Gastroesophageal sphincter (tissue), 4 donors: Measurements from ENCODE around the gene NNMT. TPM values are rescaled to one million over a fixed set of nuclear protein-coding genes. Genes with fewer than 3 reads are reported as not detected.

Source experiments
- ATAC-seq: fragments of 150-250 bp; one replicate; pipeline ENCODE4 v1.9.1; 2016; ENCODE audit warnings: mild to moderate bottlenecking, moderate library complexity
- H3K27ac ChIP-seq, 4 donors: fragments of 200-600 bp; sonication (generic) in 3 of 4; 1 replicate in 3 of 4; 2 replicates in 1 of 4; pipeline ENCODE4 v1.5.1; 2016 to 2019
- H3K27me3 ChIP-seq: fragments of 200-600 bp; sonication (generic); one replicate; pipeline ENCODE4 v1.5.1; 2019
- H3K36me3 ChIP-seq, 2 donors: fragments of 200-600 bp; sonication (generic); one replicate each; pipeline ENCODE4 v1.5.1; 2019; ENCODE audit warnings: control low read depth in 1 of 2
- H3K4me1 ChIP-seq, 3 donors: fragments of 200-600 bp; sonication (generic); 1 replicate in 2 of 3; 2 replicates in 1 of 3; pipeline ENCODE4 v1.5.1; 2016 to 2019; ENCODE audit warnings: control low read depth in 2 of 3
- H3K4me3 ChIP-seq, 2 donors: fragments of 200-600 bp; sonication (generic); one replicate each; pipeline ENCODE4 v1.5.1; 2019; ENCODE audit warnings: mild to moderate bottlenecking in 1 of 2, moderate library complexity in 1 of 2
- H3K9me3 ChIP-seq, 3 donors: fragments of 200-600 bp; sonication (generic); one replicate each; pipeline ENCODE4 v1.5.1; 2017 to 2019; ENCODE audit warnings: control low read depth in 2 of 3
- CTCF ChIP-seq, 4 experiments: fragments of 200-600 bp in 2 of 4; fragments of 450-650 bp in 2 of 4; sonication (generic) in 1 of 4; IDR thresholded peaks; one replicate each; pipeline ENCODE4 v1.5.1; 2017 to 2019; ENCODE audit warnings: antibody characterized with exemption in 4 of 4, mild to moderate bottlenecking in 2 of 4, moderate library complexity in 2 of 4
- EP300 ChIP-seq: sonication (generic); formaldehyde crosslinking; IDR thresholded peaks from one replicate; pipeline ENCODE4 v1.6.1; 2017; ENCODE audit warnings: antibody characterized with exemption, mild to moderate bottlenecking
- POLR2A ChIP-seq, 2 donors: fragments of 450-650 bp; IDR thresholded peaks; one replicate each; pipeline ENCODE4 v1.6.1; 2017; ENCODE audit warnings: antibody characterized with exemption in 2 of 2, mild to moderate bottlenecking in 2 of 2, moderate library complexity in 1 of 2
- POLR2AphosphoS5 ChIP-seq: sonication (generic); formaldehyde crosslinking; IDR thresholded peaks from one replicate; pipeline ENCODE4 v1.6.1; 2017; ENCODE audit warnings: antibody characterized with exemption
- WGBS, 2 donors: methylation state at CpG; one replicate each; pipeline ENCODE4 v1.1.5; 2018; ENCODE audit warnings: low coverage in 1 of 2; 5-methylcytosine and 5-hydroxymethylcytosine counted together
- total RNA-seq, 4 donors: library from RNA; depleted of rRNA; stranded (reverse); fragments of >200 nt; gene quantifications; one replicate each; pipeline ENCODE4 v1.1.0, GENCODE V29; 2016

NNMT gene
- total RNA-seq, 4 donors from 2014 or later, result 39.4 to 409 (median 243) TPM

- Histone ChIP-seq H3K9me3 (no peaks in the 10 kb centered on the region), H3K36me3 (peaks cover 0 to 4% of the 10 kb centered on the region in 2 donors), H3K4me3 (no peak overlapping the region), H3K27me3 (peaks cover 57% of the 10 kb centered on the region), H3K27ac (no peak overlapping the region), H3K4me1 (peaks cover 0 to 13% (median 0%) of the 10 kb centered on the region in 3 donors)
- TF ChIP-seq EP300 (no peak), POLR2A (IDR thresholded peaks at IDR 0.05) (no peak), POLR2AphosphoS5 (no peak), CTCF (IDR thresholded peaks at IDR 0.05) (no peak)
- no peak for ATAC-seq
- 60 to 91% methylated on average over 1 to 2 of the region's 2 CpGs for WGBS, 2 donors
These were observed 24.9 kb upstream of the NNMT start for GRCh38 chr11:114271316-114271715.

GRCh38 chr11:114272311-114272710 is 23.9 kb upstream of the NNMT start:
- no peak for ATAC-seq
- 76 to 83% methylated on average over 1 to 4 of the region's 4 CpGs for WGBS, 2 donors
- Histone ChIP-seq H3K27ac (no peak overlapping the region), H3K27me3 (peaks cover 63% of the 10 kb centered on the region), H3K36me3 (peaks cover 0 to 4% of the 10 kb centered on the region in 2 donors), H3K4me3 (no peak overlapping the region), H3K4me1 (peaks cover 0 to 13% (median 0%) of the 10 kb centered on the region in 3 donors), H3K9me3 (no peaks in the 10 kb centered on the region)
- TF ChIP-seq EP300 (no peak), POLR2AphosphoS5 (no peak), POLR2A (IDR thresholded peaks at IDR 0.05) (no peak), CTCF (IDR thresholded peaks at IDR 0.05) (no peak)

GRCh38 chr11:114273071-114273470 is 23.1 kb upstream of the NNMT start:
- no peak for TF ChIP-seq POLR2A (IDR thresholded peaks at IDR 0.05)
- no peak for TF ChIP-seq EP300
- TF ChIP-seq CTCF (IDR thresholded peaks at IDR 0.05), result no peak
- TF ChIP-seq POLR2AphosphoS5, result no peak
- H3K4me1 ChIP-seq, result peaks cover 0 to 13% (median 0%) of the 10 kb centered on the region in 3 donors
- H3K36me3 ChIP-seq, result peaks cover 0 to 4% of the 10 kb centered on the region in 2 donors
- 78 to 89% methylated on average over 3 of the region's 3 CpGs for WGBS, 2 donors
- no peak for ATAC-seq
- peaks cover 69% of the 10 kb centered on the region for H3K27me3 ChIP-seq
- no peak overlapping the region for H3K4me3 ChIP-seq
- H3K27ac ChIP-seq, result no peak overlapping the region
- H3K9me3 ChIP-seq, result no peaks in the 10 kb centered on the region

GRCh38 chr11:114273890-114274635 is 22.1 kb upstream of the NNMT start:
- no peak for ATAC-seq
- no peak overlapping the region for H3K4me3 ChIP-seq
- H3K27me3 ChIP-seq, result peaks cover 78% of the 10 kb centered on the region
- H3K36me3 ChIP-seq, result peaks cover 0 to 4% of the 10 kb centered on the region in 2 donors
- H3K9me3 ChIP-seq, result no peaks in the 10 kb centered on the region
- H3K4me1 ChIP-seq, result peaks cover 0 to 11% (median 0%) of the 10 kb centered on the region in 3 donors
- TF ChIP-seq POLR2A (IDR thresholded peaks at IDR 0.05) (no peak), CTCF (IDR thresholded peaks at IDR 0.05) (no peak), POLR2AphosphoS5 (no peak), EP300 (no peak)
- peak overlapping the region in 1 of 4 donors; percentile 1 for H3K27ac ChIP-seq
- 78 to 79% methylated on average over 5 of the region's 5 CpGs for WGBS, 2 donors

GRCh38 chr11:114274637-114275036 is 21.6 kb upstream of the NNMT start:
- peaks cover 0 to 6% (median 0%) of the 10 kb centered on the region in 3 donors for H3K4me1 ChIP-seq
- no peak overlapping the region for H3K4me3 ChIP-seq
- 45 to 79% methylated on average over 1 to 2 of the region's 3 CpGs for whole genome bisulfite sequencing, 2 donors
- ATAC-seq, result no peak
- no peaks in the 10 kb centered on the region for H3K9me3 ChIP-seq
- peaks cover 0 to 4% of the 10 kb centered on the region in 2 donors for H3K36me3 ChIP-seq
- TF ChIP-seq EP300, result no peak
- H3K27me3 ChIP-seq, result peaks cover 83% of the 10 kb centered on the region
- H3K27ac ChIP-seq, result peak overlapping the region in 2 of 4 donors; percentile 1 to 25
